Vagina (tissue), 2 donors: ENCODE results near the gene VWF. TPM values are rescaled to one million over a fixed set of nuclear protein-coding genes. Genes with fewer than 3 reads are reported as not detected.
"Not testable (repeated sequence)": the region's sequence is repeated elsewhere in the genome, so short reads cannot be mapped to it uniquely, and the experiment has no call there.

Experiments used
- DNase-seq, 2 donors: peaks; one replicate each; pipeline ENCODE4 v3.0.0-alpha.2; 2017; ENCODE audit errors: extremely low spot score in 2 of 2
- H3K27ac ChIP-seq: fragments of 200-600 bp; sonication (generic); one replicate; pipeline ENCODE4 v1.5.1; 2019
- H3K27me3 ChIP-seq: fragments of 200-600 bp; sonication (generic); one replicate; pipeline ENCODE4 v1.5.1; 2019
- H3K36me3 ChIP-seq, 2 donors: fragments of 200-600 bp; sonication (generic); one replicate each; pipeline ENCODE4 v1.5.1; 2017 to 2019
- H3K4me1 ChIP-seq: fragments of 200-600 bp; sonication (generic); one replicate; pipeline ENCODE4 v1.5.1; 2019
- H3K4me3 ChIP-seq, 2 donors: fragments of 200-600 bp; sonication (generic); 1 replicate in 1 of 2; 2 replicates in 1 of 2; pipeline ENCODE4 v1.5.1; 2016 to 2019
- H3K9me3 ChIP-seq: fragments of 200-600 bp; sonication (generic); one replicate; pipeline ENCODE4 v1.5.1; 2019
- POLR2A ChIP-seq, 2 donors: fragments of 450-650 bp; IDR thresholded peaks; one replicate each; pipeline ENCODE4 v1.6.1; 2017; ENCODE audit warnings: antibody characterized with exemption in 2 of 2, mild to moderate bottlenecking in 2 of 2, moderate library complexity in 2 of 2
- POLR2AphosphoS5 ChIP-seq, 2 donors: sonication (generic); formaldehyde crosslinking; IDR thresholded peaks; one replicate each; pipeline ENCODE4 v1.9.0; 2017; ENCODE audit warnings: antibody characterized with exemption in 2 of 2, mild to moderate bottlenecking in 2 of 2, low read depth in 1 of 2; ENCODE audit not compliant: insufficient read depth in 1 of 2
- intact Hi-C: fragments of 100-400 bp; cut with DNase I; formaldehyde crosslinking; loops from one replicate; pipeline ENCODE4 v1.15.1; 2023
- total RNA-seq: library from RNA; depleted of rRNA; stranded (reverse); fragments of >200 nt; gene quantifications from one replicate; pipeline ENCODE4 v1.2.3, GENCODE V29; 2016
- TF ChIP-seq, protein P1 (sequence below), 3 experiments: fragments of 450-650 bp in 2 of 3; fragments of 200-600 bp in 1 of 3; sonication (generic) in 1 of 3; IDR thresholded peaks; one replicate each; pipeline ENCODE4 v1.5.1; 2017 to 2019; ENCODE audit warnings: antibody characterized with exemption in 3 of 3, mild to moderate bottlenecking in 2 of 3, moderate library complexity in 2 of 3

The VWF gene
- total RNA-seq, 1 donor from 2014 or later, result 334 TPM

- DNase-seq, result no peak
- Histone ChIP-seq H3K27me3 (no peaks in the 10 kb centered on the region), H3K4me3 (no peak overlapping the region), H3K27ac (no peak overlapping the region), H3K4me1 (no peaks in the 10 kb centered on the region), H3K9me3 (no peaks in the 10 kb centered on the region), H3K36me3 (no peaks in the 10 kb centered on the region)
- intact Hi-C loops, result loop anchor here (10.0 kb wide), 1 partner anchor 45 kb away; no protein-coding TSS in a partner anchor
- TF ChIP-seq, protein P1, sequence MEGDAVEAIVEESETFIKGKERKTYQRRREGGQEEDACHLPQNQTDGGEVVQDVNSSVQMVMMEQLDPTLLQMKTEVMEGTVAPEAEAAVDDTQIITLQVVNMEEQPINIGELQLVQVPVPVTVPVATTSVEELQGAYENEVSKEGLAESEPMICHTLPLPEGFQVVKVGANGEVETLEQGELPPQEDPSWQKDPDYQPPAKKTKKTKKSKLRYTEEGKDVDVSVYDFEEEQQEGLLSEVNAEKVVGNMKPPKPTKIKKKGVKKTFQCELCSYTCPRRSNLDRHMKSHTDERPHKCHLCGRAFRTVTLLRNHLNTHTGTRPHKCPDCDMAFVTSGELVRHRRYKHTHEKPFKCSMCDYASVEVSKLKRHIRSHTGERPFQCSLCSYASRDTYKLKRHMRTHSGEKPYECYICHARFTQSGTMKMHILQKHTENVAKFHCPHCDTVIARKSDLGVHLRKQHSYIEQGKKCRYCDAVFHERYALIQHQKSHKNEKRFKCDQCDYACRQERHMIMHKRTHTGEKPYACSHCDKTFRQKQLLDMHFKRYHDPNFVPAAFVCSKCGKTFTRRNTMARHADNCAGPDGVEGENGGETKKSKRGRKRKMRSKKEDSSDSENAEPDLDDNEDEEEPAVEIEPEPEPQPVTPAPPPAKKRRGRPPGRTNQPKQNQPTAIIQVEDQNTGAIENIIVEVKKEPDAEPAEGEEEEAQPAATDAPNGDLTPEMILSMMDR (IDR thresholded peaks at IDR 0.05), result no peak
- TF ChIP-seq POLR2AphosphoS5 (IDR thresholded peaks at IDR 0.05; ENCODE audit: insufficient read depth in 1 of 2, low read depth in 1 of 2) (no peak), POLR2A (IDR thresholded peaks at IDR 0.05) (no peak)
Measured at GRCh38 chr12:6030081-6030480, 94.4 kb downstream of the VWF start.

DNA sequence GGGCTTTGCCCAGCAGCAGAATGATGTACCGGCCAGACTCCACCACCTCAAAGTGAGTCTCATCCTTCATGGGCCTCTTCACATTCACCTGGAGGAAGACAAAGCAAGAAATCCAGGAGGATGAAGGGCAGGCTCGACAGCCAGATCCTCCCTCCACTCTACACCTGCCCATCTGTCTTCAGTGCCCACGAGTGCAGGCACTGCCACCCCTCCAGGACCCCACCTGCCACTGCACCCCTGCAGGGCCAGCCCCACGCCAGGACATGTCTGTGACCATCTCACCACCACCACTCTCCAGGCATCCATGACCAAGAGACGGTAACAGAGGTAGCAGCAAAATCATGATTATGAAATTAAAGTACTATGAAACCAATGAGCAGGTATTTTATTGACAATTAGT lies 95.1 kb downstream of the VWF start:
- Histone ChIP-seq H3K4me1 (no peaks in the 10 kb centered on the region), H3K27me3 (no peaks in the 10 kb centered on the region), H3K4me3 (no peak overlapping the region), H3K27ac (no peak overlapping the region), H3K36me3 (no peaks in the 10 kb centered on the region), H3K9me3 (no peaks in the 10 kb centered on the region)
- TF ChIP-seq POLR2AphosphoS5 (IDR thresholded peaks at IDR 0.05; ENCODE audit: insufficient read depth in 1 of 2, low read depth in 1 of 2), result no peak
- TF ChIP-seq, protein P1 (IDR thresholded peaks at IDR 0.05), result no peak
- no peak for TF ChIP-seq POLR2A (IDR thresholded peaks at IDR 0.05)
- intact Hi-C loops, result no loop called here
- DNase-seq, result peak in 1 of 2 donors; percentile 43

GRCh38 chr12:6026998-6027397 lies 97.5 kb downstream of the VWF start:
- peak; percentile 64 to 72 for DNase-seq
- TF ChIP-seq, protein P1 (IDR thresholded peaks at IDR 0.05), result no peak
- TF ChIP-seq POLR2AphosphoS5 (IDR thresholded peaks at IDR 0.05; ENCODE audit: insufficient read depth in 1 of 2, low read depth in 1 of 2) (no peak), POLR2A (IDR thresholded peaks at IDR 0.05) (no peak)
- Histone ChIP-seq H3K27ac (no peak overlapping the region), H3K4me1 (no peaks in the 10 kb centered on the region), H3K36me3 (no peaks in the 10 kb centered on the region), H3K9me3 (no peaks in the 10 kb centered on the region), H3K27me3 (no peaks in the 10 kb centered on the region), H3K4me3 (no peak overlapping the region)
- intact Hi-C loops, result no loop called here

GRCh38 chr12:6025703-6026298 lies 98.7 kb downstream of the VWF start:
- H3K36me3 ChIP-seq, intact Hi-C loops: not testable (repeated sequence)
- DNase-seq, result peak; percentile 58 to 74

DNA sequence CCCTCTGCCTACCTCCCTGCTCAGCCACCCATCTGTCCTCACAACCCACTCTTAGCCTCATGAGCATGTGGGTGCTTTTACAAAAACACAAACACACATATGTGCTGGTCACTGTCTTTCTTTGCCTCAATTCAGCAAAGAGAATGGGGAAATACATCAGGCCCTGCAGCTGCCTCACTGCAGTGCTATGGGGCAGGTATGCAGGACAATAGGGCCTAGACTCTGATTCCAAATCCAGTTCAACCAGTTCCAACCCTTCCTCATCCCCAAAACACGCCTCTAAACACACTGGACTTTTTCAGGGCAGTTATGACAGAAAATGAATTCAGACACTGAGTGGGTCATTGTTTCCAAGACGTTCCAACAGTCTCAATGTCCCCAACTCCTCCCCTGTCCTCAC lies 100.4 kb downstream of the VWF start:
- H3K4me3 ChIP-seq, H3K27me3 ChIP-seq, H3K27ac ChIP-seq, DNase-seq, H3K4me1 ChIP-seq, intact Hi-C loops, H3K9me3 ChIP-seq, H3K36me3 ChIP-seq: not testable (repeated sequence)

More at GRCh38 chr12:6025703-6026298, 98.7 kb downstream of the VWF start:
- not testable (repeated sequence) for H3K27me3 ChIP-seq, H3K4me1 ChIP-seq, H3K27ac ChIP-seq, H3K4me3 ChIP-seq, H3K9me3 ChIP-seq

GRCh38 chr12:6020930-6021329 lies 103.5 kb downstream of the VWF start:
- Histone ChIP-seq H3K36me3 (no peaks in the 10 kb centered on the region), H3K4me1 (no peaks in the 10 kb centered on the region), H3K9me3 (no peaks in the 10 kb centered on the region), H3K27ac (no peak overlapping the region), H3K4me3 (no peak overlapping the region), H3K27me3 (no peaks in the 10 kb centered on the region)
- DNase-seq, result no peak
- intact Hi-C loops, result no loop called here
- TF ChIP-seq POLR2AphosphoS5 (IDR thresholded peaks at IDR 0.05; ENCODE audit: insufficient read depth in 1 of 2, low read depth in 1 of 2), result no peak
- TF ChIP-seq, protein P1 (IDR thresholded peaks at IDR 0.05), result no peak
- TF ChIP-seq POLR2A (IDR thresholded peaks at IDR 0.05), result no peak

GRCh38 chr12:6020511-6020910 lies 104.0 kb downstream of the VWF start:
- H3K4me3 ChIP-seq, intact Hi-C loops, H3K27ac ChIP-seq, H3K9me3 ChIP-seq, H3K27me3 ChIP-seq, H3K4me1 ChIP-seq, H3K36me3 ChIP-seq: not testable (repeated sequence)
- DNase-seq, result peak in 1 of 2 donors; percentile 42

- H3K27ac ChIP-seq, DNase-seq, H3K36me3 ChIP-seq, H3K27me3 ChIP-seq, intact Hi-C loops, H3K4me3 ChIP-seq, H3K4me1 ChIP-seq, H3K9me3 ChIP-seq: not testable (repeated sequence)
Measured at GRCh38 chr12:6019256-6019655, 105.2 kb downstream of the VWF start.
